ENCODE data around the gene ADGRE2. TPM values are rescaled to one million over a fixed set of nuclear protein-coding genes. Genes with fewer than 3 reads are reported as not detected.
"Not testable (repeated sequence)": the region's sequence is repeated elsewhere in the genome, so short reads cannot be mapped to it uniquely, and the experiment has no call there.

The ADGRE2 gene
- total RNA-seq, 2 donors from 2014 or later = 4.0 to 4.3 TPM

DNA sequence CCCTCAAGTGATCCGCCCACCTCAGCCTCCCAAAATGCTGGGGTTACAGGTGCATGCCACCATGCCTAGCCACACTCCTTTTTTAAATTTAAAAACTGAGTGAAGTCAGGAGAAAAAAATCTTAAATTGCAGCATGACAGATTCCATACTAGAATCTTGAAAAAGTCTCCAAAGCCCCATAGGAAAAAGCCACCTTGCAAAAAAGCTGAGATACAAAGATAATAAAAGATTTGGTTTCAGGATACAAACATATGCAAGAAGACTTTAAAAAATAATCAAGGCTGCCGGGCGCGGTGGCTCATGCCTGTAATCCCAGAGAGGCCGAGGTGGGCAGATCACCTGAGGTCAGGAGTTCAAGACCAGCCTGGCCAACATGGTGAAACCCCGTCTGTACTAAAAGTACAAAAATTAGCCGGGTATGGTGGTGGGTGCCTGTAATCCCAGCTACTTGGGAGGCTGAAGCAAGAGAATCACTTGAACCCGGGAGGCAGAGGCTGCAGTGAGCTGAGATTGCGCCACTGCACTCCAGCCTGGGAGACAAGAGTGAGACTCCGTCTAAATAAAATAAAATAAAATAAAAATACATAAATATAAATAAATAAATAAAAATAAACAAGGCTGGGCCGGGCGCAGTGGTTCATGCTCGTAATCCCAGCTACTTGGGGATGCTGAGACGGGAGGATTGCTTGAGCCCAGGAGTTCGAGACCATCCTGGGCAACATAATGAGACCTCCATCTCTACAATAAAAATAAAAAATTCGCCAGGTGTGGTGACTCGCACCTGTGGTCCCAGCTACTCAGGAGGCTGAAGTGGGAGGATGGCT, 3.6 kb upstream of the ADGRE2 start:
- DNase-seq (ENCODE audit: low spot score) = not testable (repeated sequence)

DNA sequence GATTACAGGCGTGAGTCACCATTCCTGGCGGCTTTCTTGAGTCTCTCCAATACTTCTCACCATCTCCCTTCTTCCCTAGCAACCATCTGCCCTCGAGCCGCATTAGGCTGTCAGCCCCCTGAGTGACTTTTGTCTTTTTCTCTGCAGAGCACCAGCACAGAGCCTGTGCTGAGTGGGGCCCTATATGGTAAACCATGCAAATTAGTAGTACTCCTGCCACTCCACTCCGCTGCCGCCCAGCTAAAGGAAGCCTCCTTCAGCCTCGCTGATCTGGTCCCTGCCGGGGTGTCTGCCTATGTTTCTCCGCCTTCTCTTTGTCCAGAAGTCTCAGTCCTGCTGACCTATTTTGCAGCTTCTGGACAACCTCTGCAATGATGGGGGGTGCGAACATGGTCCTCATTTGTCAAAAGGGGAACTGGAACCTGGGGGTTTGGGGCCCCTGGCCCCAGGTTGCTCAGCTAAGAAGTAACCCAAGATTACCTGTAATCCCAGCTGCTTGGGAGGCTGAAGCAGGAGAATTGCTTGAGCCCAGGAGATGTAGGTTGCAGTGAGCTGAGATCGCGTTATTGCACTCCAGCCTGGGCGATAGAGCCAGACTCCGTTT, 2.4 kb upstream of the ADGRE2 start:
- DNase-seq (ENCODE audit: low spot score) = not testable (repeated sequence)

More for the DNA sequence above, 3.6 kb upstream of the ADGRE2 start:
- intact Hi-C loops (cut with DNase I) = not testable (repeated sequence)

DNA sequence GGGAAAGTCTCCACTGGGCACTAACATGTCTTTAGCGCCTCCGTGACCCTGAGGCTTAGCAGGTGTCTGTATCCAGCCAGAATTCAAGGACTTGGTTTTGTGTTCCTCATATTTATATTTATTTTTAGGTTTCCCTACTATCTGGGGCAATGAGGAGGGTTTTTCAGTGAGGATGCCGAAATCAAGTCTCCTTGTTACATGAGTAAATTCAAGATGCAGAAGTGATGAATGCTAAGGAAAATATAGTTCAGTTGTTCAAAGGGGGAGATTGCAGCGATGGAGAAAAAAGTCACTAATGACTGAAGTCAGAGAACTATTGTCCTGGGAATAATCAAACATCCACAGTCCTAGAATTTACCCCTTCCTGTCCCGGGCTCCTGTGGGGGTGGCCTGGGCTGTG, 791 bp upstream of the ADGRE2 start:
- intact Hi-C loops (cut with DNase I) = no loop called here
- DNase-seq (ENCODE audit: low spot score) = no peak

More for the DNA sequence above, 2.4 kb upstream of the ADGRE2 start:
- intact Hi-C loops (cut with DNase I) = not testable (repeated sequence)

DNA sequence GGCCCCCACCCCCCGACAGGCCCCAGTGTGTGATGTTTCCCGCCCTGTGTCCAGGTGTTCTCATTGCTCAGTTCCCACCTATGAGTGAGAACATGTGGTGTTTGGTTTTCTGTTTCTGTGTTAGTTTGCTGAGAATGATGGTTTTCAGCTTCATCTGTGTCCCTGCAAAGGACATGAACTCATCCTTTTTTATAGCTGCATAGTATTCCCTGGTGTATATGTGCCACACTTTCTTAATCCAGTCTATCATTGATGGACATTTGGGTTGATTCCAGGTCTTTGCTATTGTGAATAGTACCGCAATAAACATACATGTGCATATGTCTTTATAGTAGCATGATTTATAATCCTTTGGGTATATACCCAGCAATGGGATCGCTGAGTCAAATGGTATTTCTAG, 715 bp downstream of the ADGRE2 start:
- DNase-seq (ENCODE audit: low spot score); intact Hi-C loops (cut with DNase I): not testable (repeated sequence)

DNA sequence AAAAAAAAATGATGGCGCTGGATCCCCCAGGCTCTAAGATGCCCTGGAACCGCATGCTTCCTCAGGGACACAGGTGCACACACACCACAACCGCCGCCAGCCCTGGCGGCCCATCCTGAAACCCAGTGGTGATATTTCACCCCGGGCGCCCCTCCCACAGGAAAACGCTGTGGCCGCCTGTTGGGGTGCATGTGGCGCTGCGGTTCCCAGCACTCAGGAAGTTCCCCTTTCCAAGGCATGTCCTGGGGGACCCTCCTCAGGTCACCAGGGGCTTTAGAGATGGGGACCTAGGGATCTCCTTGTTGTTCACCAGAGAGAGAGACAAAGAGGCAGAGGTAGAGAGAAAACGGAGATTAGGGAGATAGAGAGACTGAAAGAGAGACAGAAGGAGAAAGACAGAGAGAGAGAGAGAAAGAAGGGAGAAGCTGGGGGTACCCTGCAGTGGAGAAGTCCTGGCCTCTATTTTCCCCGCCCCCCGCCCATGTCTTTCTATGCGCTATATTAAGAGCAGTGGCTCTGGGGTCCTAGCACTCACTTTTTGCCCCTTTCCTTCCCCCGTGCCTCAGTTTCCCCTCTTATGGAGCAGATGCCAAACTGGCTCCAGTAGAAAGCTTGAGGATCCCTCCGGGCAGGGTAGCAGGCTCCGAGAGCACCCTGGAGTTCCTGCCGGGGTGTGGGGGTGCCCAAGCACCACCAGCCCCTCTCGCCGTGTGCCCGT, 2.3 kb downstream of the ADGRE2 start:
- intact Hi-C loops (cut with DNase I) = no loop called here
- DNase-seq (ENCODE audit: low spot score) = no peak

DNA sequence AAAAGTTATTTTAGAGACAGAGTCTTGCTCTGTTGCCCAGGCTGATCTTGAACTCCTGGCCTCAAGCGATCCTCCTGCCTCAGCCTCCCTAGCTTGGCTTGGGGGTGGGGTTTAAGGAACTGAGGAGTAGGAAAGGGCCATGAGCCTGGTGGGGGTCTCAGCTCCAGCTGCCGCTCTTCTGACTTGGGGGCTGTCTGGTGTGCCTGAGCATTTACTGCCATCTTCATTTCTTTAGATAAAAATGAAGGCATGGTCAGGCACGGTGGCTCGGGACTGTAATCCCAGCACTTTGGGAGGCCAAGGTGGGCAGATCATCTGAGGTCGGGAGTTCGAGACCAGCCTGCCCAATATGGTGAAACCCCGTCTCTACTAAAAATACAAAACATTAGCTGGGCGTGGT, 3.0 kb downstream of the ADGRE2 start:
- intact Hi-C loops (cut with DNase I); DNase-seq (ENCODE audit: low spot score): not testable (repeated sequence)

DNA sequence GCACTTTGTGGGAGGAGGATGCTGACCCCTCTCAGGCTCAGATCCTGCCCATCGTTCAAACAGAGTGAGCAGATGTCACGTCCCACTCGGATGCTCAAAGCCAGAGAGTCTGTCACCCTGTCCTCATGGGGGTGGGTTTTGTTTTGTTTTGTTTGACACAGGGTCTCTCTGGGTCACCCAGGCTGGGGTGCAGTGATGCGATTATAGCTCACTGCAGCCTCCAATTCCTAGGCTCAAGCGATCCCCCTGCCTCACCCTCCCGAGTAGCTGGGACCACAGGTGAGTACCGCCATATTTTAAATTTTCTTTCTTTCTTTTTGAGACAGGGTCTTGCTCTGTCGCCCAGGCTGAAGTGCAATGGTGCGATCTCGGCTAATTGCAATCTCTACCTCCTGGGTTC, 4.0 kb downstream of the ADGRE2 start:
- no peak for DNase-seq (ENCODE audit: low spot score)
- intact Hi-C loops (cut with DNase I) = no loop called here

DNA sequence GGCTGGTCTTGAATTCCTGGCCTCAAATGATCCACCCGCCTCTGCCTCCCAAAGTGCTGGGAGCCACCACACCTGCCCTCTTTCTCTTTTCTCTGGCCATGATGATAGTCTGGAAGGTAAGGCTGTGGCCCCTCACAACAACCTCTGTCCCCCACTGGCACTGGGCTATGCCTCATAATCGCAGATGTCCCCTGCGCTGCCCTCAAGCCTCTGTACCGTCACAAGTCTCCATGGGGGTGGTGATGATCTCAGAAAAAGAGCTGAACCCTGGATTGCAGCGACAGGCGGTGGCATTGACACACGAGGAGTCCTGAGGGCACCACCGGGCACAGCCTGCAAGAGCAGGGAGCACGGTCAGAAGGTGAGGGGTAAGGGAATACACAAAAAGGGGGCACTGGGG, 4.6 kb downstream of the ADGRE2 start:
- DNase-seq (ENCODE audit: low spot score); intact Hi-C loops (cut with DNase I): not testable (repeated sequence)

DNA sequence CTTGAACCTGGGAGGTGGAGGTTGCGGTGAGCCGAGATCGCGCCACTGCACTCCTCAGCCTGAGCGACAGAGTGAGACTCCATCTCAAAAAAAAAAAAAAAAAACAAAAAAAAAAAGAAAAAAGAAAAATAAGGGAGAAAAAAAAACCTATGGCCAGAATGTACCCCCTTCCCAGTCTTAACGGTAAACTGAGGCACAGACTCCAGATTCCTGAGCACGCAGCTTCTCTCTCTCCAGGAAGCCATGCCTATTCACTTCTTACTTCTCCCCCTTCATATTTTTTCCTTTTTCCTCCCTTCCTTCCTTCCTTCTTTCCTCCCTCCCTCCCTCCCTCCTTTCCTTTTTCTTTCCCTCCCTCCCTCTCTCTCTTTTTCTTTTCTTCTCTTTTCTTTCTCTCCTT, 5.4 kb downstream of the ADGRE2 start:
- intact Hi-C loops (cut with DNase I) = no loop called here
- no peak for DNase-seq (ENCODE audit: low spot score)

DNA sequence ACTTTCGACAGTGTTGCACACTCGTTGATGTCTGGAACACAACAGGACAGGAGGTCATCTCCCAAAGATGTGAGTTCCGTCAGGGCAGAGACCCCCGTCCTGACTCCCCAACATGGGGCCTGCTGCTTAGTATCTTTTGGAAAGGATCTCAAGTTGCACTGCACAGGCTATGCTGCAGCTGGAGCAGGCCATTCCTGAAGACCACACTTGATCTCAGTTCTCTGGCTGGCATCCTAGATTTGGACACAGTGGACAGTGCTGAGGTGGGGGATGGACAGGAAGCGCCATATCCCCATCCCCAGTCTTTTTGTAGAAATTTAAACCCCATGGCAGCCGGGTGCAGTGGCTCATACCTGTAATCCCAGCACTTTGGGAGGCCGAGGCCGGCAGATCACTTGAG, 5.9 kb downstream of the ADGRE2 start:
- intact Hi-C loops (cut with DNase I) = no loop called here
- no peak for DNase-seq (ENCODE audit: low spot score)

DNA sequence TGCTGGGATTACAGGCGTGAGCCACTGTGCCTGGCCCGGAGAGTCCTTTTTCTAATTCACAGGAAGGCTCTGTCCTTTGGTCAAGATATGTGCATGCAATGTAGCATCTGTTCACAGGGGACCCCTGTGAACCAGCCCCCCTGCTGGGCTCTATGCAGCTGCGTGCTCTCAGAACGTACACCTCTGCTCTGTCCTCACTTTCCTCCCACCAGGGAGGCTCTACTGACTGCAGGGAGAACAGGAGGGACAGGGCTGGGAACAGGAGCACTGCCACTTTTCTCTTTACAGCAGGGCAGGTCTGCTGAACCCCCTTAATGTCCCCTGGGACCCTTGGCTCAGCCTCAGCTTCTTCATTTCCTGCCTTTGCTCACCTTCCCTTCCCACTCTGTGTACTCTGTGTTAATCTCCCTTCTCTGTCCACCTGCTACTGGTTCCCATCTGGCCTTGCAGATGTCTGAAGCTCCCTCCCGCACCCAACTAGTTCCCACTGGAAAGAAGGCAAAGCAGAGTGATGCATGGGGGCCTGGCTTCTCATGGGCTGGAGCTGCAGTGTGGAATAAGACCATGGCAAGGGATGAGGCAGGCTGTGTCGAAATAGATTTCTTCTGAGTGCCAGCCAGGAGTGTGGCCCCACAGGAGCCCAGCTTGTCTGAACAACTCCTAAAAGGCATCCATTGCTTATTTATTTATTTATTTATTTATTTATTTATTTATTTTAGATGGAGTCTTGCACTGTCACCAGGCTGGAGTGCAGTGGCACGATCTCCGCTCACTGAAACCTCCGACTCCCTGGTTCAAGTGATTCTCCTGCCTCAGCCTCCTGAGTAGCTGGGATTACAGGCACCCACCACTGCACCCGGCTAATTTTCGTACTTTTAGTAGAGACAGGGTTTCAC, 7.2 kb downstream of the ADGRE2 start:
- no peak for DNase-seq (ENCODE audit: low spot score)
- intact Hi-C loops (cut with DNase I) = no loop called here

DNA sequence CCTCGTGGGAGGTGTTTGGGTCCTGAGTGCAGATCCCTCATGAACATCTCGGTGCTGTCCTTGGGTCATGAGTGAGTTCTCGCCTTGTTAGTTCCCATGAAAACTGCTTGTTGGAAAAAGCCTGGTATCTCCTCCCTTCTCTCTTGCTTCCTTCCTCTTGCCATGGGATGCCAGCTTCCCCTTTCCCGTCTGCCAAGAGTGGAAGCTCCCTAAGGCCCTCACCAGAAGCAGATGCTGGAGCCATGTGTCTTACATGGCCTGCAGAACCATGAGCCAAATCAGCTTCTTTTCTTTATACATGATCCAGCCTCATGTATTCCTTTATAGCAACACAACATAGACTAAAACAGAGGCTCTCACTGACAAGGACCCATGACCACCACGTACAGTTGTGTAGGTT, 8.2 kb downstream of the ADGRE2 start:
- no peak for DNase-seq (ENCODE audit: low spot score)
- intact Hi-C loops (cut with DNase I) = no loop called here

DNA sequence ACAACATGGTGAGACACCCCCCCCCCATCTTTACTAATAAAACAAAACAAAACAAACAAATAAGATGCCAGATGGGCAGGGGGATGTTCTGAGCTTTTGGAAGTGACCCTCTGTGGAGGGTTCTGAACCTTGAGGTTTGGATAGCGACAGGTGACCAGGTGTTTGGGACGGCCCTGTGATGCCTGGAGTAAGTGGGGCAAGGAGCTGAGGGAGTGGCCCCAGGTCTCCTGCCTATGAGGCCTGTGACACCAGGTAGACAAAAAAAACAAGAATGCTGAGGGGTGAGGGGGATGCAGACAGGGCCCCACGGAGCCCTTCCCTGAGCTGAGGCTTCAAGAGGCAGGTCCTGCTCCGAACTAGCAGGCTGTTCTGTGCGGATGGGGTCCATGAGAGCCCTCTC, 9.2 kb downstream of the ADGRE2 start:
- intact Hi-C loops (cut with DNase I) = no loop called here

DNA sequence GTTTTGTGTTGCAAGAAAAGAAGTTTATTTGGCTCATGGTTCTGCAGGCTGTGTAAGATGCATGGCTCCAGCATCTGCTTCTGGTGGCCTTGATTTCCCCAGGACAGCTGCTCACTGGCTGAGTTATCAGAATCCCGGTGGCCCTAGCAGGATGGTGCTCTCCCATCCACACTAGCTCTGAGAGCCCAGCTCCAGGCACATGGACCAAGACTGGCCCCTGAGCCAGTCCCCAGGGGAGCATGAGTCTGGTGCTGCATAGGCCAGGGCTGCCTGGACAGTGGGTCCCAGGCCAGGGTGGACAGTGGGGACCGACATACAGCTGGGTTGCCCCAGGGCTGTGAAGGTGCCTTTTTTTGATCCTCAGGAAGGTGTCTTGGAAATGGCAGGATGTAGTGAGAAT, 10.4 kb downstream of the ADGRE2 start:
- DNase-seq (ENCODE audit: low spot score) = no peak
- intact Hi-C loops (cut with DNase I) = no loop called here

More for the DNA sequence above, 9.2 kb downstream of the ADGRE2 start:
- no peak for DNase-seq (ENCODE audit: low spot score)

DNA sequence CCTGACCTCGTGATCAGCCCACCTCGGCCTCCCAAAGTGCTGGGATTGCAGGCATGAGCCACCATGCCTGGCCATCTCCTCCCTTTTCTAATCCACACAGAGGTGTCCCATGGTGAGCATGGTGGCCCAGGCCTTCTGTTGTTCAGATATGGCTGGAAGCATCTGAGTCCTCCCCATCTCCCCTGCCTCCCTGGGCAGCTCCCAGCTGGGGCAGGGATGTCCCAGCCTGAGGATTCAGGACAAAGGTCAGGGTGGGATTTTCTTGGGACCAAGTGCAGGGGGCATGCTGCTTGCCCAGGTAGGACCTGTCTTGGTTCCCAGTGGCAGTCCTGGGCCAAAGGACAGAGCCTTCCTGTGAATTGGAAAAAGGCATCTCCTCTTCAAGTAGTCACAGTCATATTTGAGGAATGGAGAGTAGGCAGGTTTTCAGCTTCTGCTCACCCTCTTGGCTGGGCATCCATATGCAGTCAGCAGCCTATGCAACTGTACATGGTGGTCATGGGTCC, 10.8 kb downstream of the ADGRE2 start:
- intact Hi-C loops (cut with DNase I) = no loop called here
- no peak for DNase-seq (ENCODE audit: low spot score)

DNA sequence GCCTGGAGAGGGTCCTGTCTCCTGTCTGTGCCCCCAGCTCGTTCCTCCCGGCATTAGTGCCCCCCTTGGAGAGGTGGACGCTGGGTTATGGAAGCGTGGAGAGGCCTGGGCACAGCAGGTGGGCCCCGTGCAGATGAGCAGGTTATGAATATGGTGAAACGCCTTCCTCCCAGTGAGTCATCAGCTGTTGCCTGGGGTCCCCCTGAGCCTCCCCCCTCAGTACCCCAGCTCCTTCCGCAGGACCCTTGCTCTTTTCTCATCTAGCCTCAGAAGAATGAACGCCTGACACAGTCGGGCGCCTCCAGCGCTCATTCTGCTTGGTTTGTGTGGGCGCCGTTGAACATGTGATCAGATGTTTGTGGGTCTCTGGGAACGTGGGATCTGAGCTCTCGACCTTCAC, 12.5 kb downstream of the ADGRE2 start:
- intact Hi-C loops (cut with DNase I) = not testable (repeated sequence)
- DNase-seq (ENCODE audit: low spot score) = peak; percentile 32

DNA sequence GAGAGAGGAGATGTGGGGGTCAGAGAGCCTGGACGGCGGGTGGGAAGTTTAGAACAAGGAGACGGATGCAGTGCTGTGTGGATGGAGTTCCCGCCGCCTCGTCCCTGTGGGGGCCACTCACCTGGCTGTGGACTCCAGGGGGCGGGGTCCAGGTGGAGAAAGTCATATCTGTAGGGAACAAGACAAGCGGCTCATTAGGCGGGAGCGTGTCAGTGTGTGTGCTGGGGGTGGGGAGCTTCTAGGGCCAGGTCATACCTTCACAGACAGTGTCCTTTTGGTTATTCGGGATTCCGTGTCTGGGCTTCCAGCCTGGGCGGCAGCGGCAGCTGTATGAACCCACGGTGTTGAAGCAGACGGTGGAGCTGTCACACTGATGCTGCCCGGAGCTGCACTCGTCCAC, 13.0 kb downstream of the ADGRE2 start:
- intact Hi-C loops (cut with DNase I) = not testable (repeated sequence)
- DNase-seq (ENCODE audit: low spot score) = peak; percentile 18

DNA sequence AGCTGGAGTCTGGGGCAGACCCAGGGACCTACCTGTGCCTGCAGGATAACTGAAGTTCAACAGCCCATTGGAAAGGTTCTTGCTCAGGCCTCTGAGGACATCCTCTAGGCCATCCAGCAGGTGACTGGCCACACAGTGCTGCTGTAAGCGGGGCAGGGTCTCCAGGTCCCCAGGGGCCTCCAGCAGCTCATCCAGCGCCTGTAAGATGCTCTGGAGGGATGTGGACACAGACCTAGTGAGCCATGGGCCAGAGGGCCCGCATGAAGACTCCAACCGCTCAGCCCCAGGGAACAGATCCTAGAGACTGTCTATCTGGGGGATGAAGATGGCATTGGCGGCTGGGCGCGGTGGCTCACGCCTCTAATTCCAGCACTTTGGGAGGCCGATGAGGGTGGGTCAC, 14.0 kb downstream of the ADGRE2 start:
- peak; percentile 58 for DNase-seq (ENCODE audit: low spot score)
- intact Hi-C loops (cut with DNase I) = no loop called here

DNA sequence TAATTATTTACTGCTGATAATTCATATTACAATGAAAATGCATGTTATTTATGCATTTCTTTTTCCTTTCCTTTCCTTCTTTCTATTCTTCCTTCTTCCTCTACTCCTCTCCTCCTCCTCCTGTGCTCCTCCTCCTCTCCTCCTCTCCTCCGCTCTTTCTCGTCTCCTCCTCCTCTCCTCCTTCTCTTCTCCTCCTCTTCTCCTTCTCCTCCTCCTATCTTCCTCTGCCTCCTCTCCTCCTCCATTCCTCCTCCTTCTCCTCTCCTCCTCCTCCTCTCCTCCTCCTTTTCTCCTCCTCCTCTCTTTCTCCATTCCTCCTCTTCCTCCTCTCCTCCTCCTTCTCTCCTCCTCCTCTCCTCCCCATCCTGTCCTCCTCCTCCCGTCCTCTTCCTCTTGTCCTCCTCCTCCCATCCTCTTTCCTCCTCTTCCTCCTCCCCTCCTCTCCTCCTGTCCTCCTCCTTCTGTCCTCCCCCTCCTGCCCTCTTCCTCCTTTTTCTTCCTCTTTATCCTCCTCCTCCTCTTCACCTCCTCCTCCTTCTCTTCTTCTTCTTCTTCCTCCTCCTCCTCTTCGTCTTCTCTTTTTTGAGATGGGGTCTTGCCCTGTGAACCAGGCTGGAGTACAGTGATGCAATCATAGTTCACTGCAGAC, 14.7 kb downstream of the ADGRE2 start:
- intact Hi-C loops (cut with DNase I) = no loop called here
- DNase-seq (ENCODE audit: low spot score) = peak; percentile 0
